Measurements from ENCODE around the gene PKIG. TPM values are rescaled to one million over a fixed set of nuclear protein-coding genes. Genes with fewer than 3 reads are reported as not detected.

The PKIG gene
- total RNA-seq, 2 experiments from 2014 or later: 31.7 to 46.9 TPM

- no peak overlapping the region for H3K4me2 ChIP-seq (ENCODE audit: low read length)
- BruUV-seq (replicated peaks): no TSS peak
- H3K9me2 ChIP-seq (ENCODE audit: insufficient read depth, low read length): no peaks in the 10 kb centered on the region
- ChIA-PET CTCF (ENCODE audit: unreplicated experiment) (no interaction called here), POLR2A (interaction anchor here (0.7 to 0.9 kb wide), 3 partner anchors 17 to 40 kb away, joined by 3 read pairs; no protein-coding TSS in a partner anchor)
- H3K9me3 ChIP-seq (ENCODE audit: low read length): peaks cover 7% of the 10 kb centered on the region
- peaks cover 54% of the 10 kb centered on the region for H3K36me3 ChIP-seq (ENCODE audit: insufficient read depth, low read length)
- H3K4me3 ChIP-seq (ENCODE audit: low read depth, low read length, poor library complexity, severe bottlenecking): no peak overlapping the region
- no peak for DNase-seq (ENCODE audit: low spot score)
- H4K20me1 ChIP-seq (ENCODE audit: insufficient read depth, low read length): no peaks in the 10 kb centered on the region
- no peak overlapping the region for H3K27ac ChIP-seq (ENCODE audit: low read depth, low read length, poor library complexity, severe bottlenecking)
- TF ChIP-seq CTCF (conservative IDR thresholded peaks at IDR 0.05; ENCODE audit: low read length) (no peak), EZH2phosphoT487 (IDR thresholded peaks at IDR 0.05; ENCODE audit: borderline replicate concordance, low read depth, low read length) (no peak)
- no peak overlapping the region for H2AFZ ChIP-seq (ENCODE audit: low read length)
- intact Hi-C loops (cut with micrococcal nuclease; ENCODE audit: unreplicated experiment): loop anchor here (1.0 kb wide), 1 partner anchor 33 kb away; no protein-coding TSS in a partner anchor
- peaks cover 27% of the 10 kb centered on the region; the same call in 1 of the 2 replicates for H3K79me2 ChIP-seq (ENCODE audit: insufficient read depth, low read depth, low read length)
- peaks cover 33% of the 10 kb centered on the region for H3K4me1 ChIP-seq (ENCODE audit: insufficient read depth, low read length, poor library complexity, severe bottlenecking)
Observed at GRCh38 chr20:44606725-44607441, 24.5 kb downstream of the PKIG start.

- H3K9me3 ChIP-seq (ENCODE audit: low read length): peaks cover 7% of the 10 kb centered on the region
- intact Hi-C loops (cut with micrococcal nuclease; ENCODE audit: unreplicated experiment): no loop called here
- H3K4me2 ChIP-seq (ENCODE audit: low read length): peak overlapping the region; percentile 65; the same call in 1 of the 2 replicates
- TF ChIP-seq EZH2phosphoT487 (IDR thresholded peaks at IDR 0.05; ENCODE audit: borderline replicate concordance, low read depth, low read length) (no peak), CTCF (conservative IDR thresholded peaks at IDR 0.05; ENCODE audit: low read length) (no peak)
- ChIA-PET POLR2A (interaction anchor here (0.7 to 2.5 kb wide), 5 partner anchors 11 to 36 kb away, joined by 3 to 11 read pairs (median 6); no protein-coding TSS in a partner anchor), CTCF (ENCODE audit: unreplicated experiment) (interaction anchor here (1.0 to 1.8 kb wide), 2 partner anchors 10 to 32 kb away, joined by 3 to 6 read pairs; no protein-coding TSS in a partner anchor)
- no TSS peak for BruUV-seq (replicated peaks)
- no peaks in the 10 kb centered on the region for H4K20me1 ChIP-seq (ENCODE audit: insufficient read depth, low read length)
- H3K4me3 ChIP-seq (ENCODE audit: low read depth, low read length, poor library complexity, severe bottlenecking): no peak overlapping the region
- peaks cover 31% of the 10 kb centered on the region; the same call in 1 of the 2 replicates for H3K79me2 ChIP-seq (ENCODE audit: insufficient read depth, low read depth, low read length)
- H3K9me2 ChIP-seq (ENCODE audit: insufficient read depth, low read length): no peaks in the 10 kb centered on the region
- peaks cover 58% of the 10 kb centered on the region for H3K36me3 ChIP-seq (ENCODE audit: insufficient read depth, low read length)
- H3K4me1 ChIP-seq (ENCODE audit: insufficient read depth, low read length, poor library complexity, severe bottlenecking): peaks cover 41% of the 10 kb centered on the region
- peak overlapping the region; percentile 86 for H3K27ac ChIP-seq (ENCODE audit: low read depth, low read length, poor library complexity, severe bottlenecking)
- DNase-seq (ENCODE audit: low spot score): no peak
- no peak overlapping the region for H2AFZ ChIP-seq (ENCODE audit: low read length)
Observed at GRCh38 chr20:44609006-44609515, 26.7 kb downstream of the PKIG start.

All from OCI-LY7 (cell line).